ENCODE results near the gene TAAR8. TPM values are rescaled to one million over a fixed set of nuclear protein-coding genes. Genes with fewer than 3 reads are reported as not detected.

TAAR8 gene
- polyA plus RNA-seq, 1 of the 3 experiments (the other 2 are of a cell fraction) = not detected

Small RNA genes lying within 50 kb of the gene (small RNA-seq; reads per million reads assigned to genes)
- gene TAAR7P = 0 reads per million in 7 experiments

Other genes starting within 250 kb of the TAAR8 start
- 252 and 379 TPM in 2 replicates for gene MOXD1, start 151.2 kb upstream of the TAAR8 start, polyA plus RNA-seq (2012; rRNA removed)
- gene STX7, start 39.6 kb upstream of the TAAR8 start, polyA plus RNA-seq (2012; rRNA removed) = 12.8 and 16.0 TPM in 2 replicates
- not detected in 2 replicates for gene TAAR9, start 14.4 kb upstream of the TAAR8 start, polyA plus RNA-seq (2012; rRNA removed)
- not detected in 2 replicates for gene TAAR6, start 17.6 kb downstream of the TAAR8 start, polyA plus RNA-seq (2012; rRNA removed)
- gene TAAR5, start 37.1 kb downstream of the TAAR8 start, polyA plus RNA-seq (2012; rRNA removed) = not detected in 2 replicates
- not detected in 2 replicates for gene TAAR2, start 71.6 kb downstream of the TAAR8 start, polyA plus RNA-seq (2012; rRNA removed)
- gene TAAR1, start 106.5 kb downstream of the TAAR8 start, polyA plus RNA-seq (2012; rRNA removed) = not detected in 2 replicates
- gene VNN1, start 161.4 kb downstream of the TAAR8 start, polyA plus RNA-seq (2012; rRNA removed) = not detected in 2 replicates
- not detected in 2 replicates for gene VNN2, start 205.2 kb downstream of the TAAR8 start, polyA plus RNA-seq (2012; rRNA removed)
- gene SLC18B1, start 246.0 kb downstream of the TAAR8 start, polyA plus RNA-seq (2012; rRNA removed) = 1.2 and 1.5 TPM in 2 replicates

Measured in SK-N-SH (cell line).